K562 (cell line): ENCODE results near the gene KCTD19. TPM values are rescaled to one million over a fixed set of nuclear protein-coding genes. Genes with fewer than 3 reads are reported as not detected.
A peak's percentile ranks its signal among the peaks of the same experiment; 100 is the strongest.

Experiments
- CREM ChIP-seq: IDR thresholded peaks from 2 replicates; pipeline ENCODE4 v1.6.1; 2014; ENCODE audit warnings: antibody characterized with exemption, low read depth
- HDGF ChIP-seq: fragments of 450-650 bp; IDR thresholded peaks from 2 replicates; pipeline ENCODE4 v1.6.1; 2016
- JUND ChIP-seq, 2 experiments: IDR thresholded peaks; 2 replicates in 1 of 2; 3 replicates in 1 of 2; pipeline ENCODE4 v1.6.1; 2011; ENCODE audit warnings: borderline replicate concordance in 2 of 2, low read depth in 2 of 2, low read length in 2 of 2, improper control_type of control experiment in 1 of 2, missing biosample characterization in 1 of 2, missing genetic modification characterization in 1 of 2, missing genetic modification reagents in 1 of 2
- LARP7 ChIP-seq: fragments of 450-650 bp; IDR thresholded peaks from 2 replicates; pipeline ENCODE4 v1.6.1; 2016
- MAFF ChIP-seq: IDR thresholded peaks from 2 replicates; pipeline ENCODE4 v1.6.1; 2012; ENCODE audit warnings: low read length, improper control_type of control experiment
- MAZ ChIP-seq, 2 experiments: fragments of 450-650 bp in 1 of 2; sonication (generic) in 1 of 2; formaldehyde crosslinking; IDR thresholded peaks in 1 of 2; conservative IDR thresholded peaks in 1 of 2; 2 replicates each; pipeline versions ENCODE4 v1.4.0 to v1.5.0; 2020; ENCODE audit warnings: mild to moderate bottlenecking in 1 of 2, missing genetic modification reagents in 1 of 2
- NFE2 ChIP-seq: IDR thresholded peaks from 2 replicates; pipeline ENCODE4 v1.6.1; 2014; ENCODE audit warnings: antibody characterized with exemption, low read depth
- NFIC ChIP-seq: fragments of 450-650 bp; IDR thresholded peaks from 2 replicates; pipeline ENCODE4 v1.6.1; 2017; ENCODE audit warnings: mild to moderate bottlenecking, inconsistent platforms
- NFRKB ChIP-seq: fragments of 450-650 bp; IDR thresholded peaks from 2 replicates; pipeline ENCODE4 v1.6.1; 2016; ENCODE audit warnings: low read depth
- RBFOX2 ChIP-seq: fragments of 200-400 bp; formaldehyde crosslinking; IDR thresholded peaks from 2 replicates; pipeline ENCODE4 v1.6.1; 2017; ENCODE audit warnings: low read depth, mild to moderate bottlenecking, low read length, moderate library complexity
- RFX1 ChIP-seq: fragments of 450-650 bp; IDR thresholded peaks from 2 replicates; pipeline ENCODE4 v1.6.1; 2016; ENCODE audit warnings: mild to moderate bottlenecking, moderate library complexity
- SOX6 ChIP-seq: fragments of 450-650 bp; IDR thresholded peaks from 2 replicates; pipeline ENCODE4 v1.6.1; 2014; ENCODE audit warnings: mild to moderate bottlenecking
- TEAD1 ChIP-seq, 2 experiments: fragments of 450-650 bp in 1 of 2; sonication (generic) in 1 of 2; formaldehyde crosslinking; IDR thresholded peaks; 2 replicates each; pipeline versions ENCODE4 v1.4.0 to v1.8.0; 2020 to 2022; ENCODE audit warnings: mild to moderate bottlenecking in 2 of 2, missing genetic modification reagents in 1 of 2
- U2AF2 ChIP-seq: fragments of 200-400 bp; formaldehyde crosslinking; optimal IDR thresholded peaks from 2 replicates; pipeline ENCODE3; 2017; ENCODE audit warnings: low read depth, mild to moderate bottlenecking, low read length
- ZBTB9 ChIP-seq: fragments of 450-650 bp; formaldehyde crosslinking; IDR thresholded peaks from 2 replicates; pipeline ENCODE4 v1.4.0; 2020; ENCODE audit warnings: mild to moderate bottlenecking, moderate library complexity
- polyA plus RNA-seq, 8 experiments: library from polyadenylated mRNA; depleted of rRNA in 4 of 8; stranded (reverse) in 5 of 8; unstranded in 3 of 8; fragments of >200 nt; fragmentation: Nextera tagmentation in 2 of 8; fragmentation: Illumina TruSeq in 1 of 8; extraction: Ambion mirVana in 2 of 8; extraction: Trizol in 1 of 8; gene quantifications; 2 replicates each; pipeline versions ENCODE4 v1.2.1 to v1.2.3, GENCODE V29; 2011 to 2014; ENCODE audit warnings: inconsistent platforms in 1 of 8, missing spikeins in 1 of 8
- total RNA-seq, 7 experiments: library from RNA; depleted of rRNA in 6 of 7; stranded (reverse); fragments of >200 nt in 6 of 7; fragmentation: Illumina TruSeq in 2 of 7; extraction: Trizol in 2 of 7; gene quantifications; 2 replicates each; pipeline versions ENCODE4 v1.2.1 to v1.2.3, GENCODE V29; 2011 to 2021; ENCODE audit warnings: low replicate concordance in 1 of 7
- TF ChIP-seq, protein P1 (sequence below): fragments of 250-450 bp; sonication (Bioruptor Pico); IDR thresholded peaks from 2 replicates; pipeline ENCODE4 v1.5.0; 2021
- TF ChIP-seq, protein P2 (sequence below): fragments of 250-450 bp; sonication (Bioruptor Pico); IDR thresholded peaks from 2 replicates; pipeline ENCODE4 v1.4.0; 2020
- TF ChIP-seq, protein P3 (sequence below): fragments of 450-650 bp; conservative IDR thresholded peaks from 2 replicates; pipeline ENCODE4 v1.6.1; 2016; ENCODE audit warnings: missing genetic modification characterization, low read depth, mild to moderate bottlenecking, control low read depth, missing compliant biosample characterization
- TF ChIP-seq, protein P4 (sequence below), 2 experiments: IDR thresholded peaks; 2 replicates each; pipeline ENCODE4 v1.6.1; 2012; ENCODE audit warnings: improper control_type of control experiment in 2 of 2, low read depth in 2 of 2, low read length in 2 of 2, borderline replicate concordance in 1 of 2

The KCTD19 gene
- total and polyA plus RNA-seq, 9 of the 15 experiments (the other 6 are each of a cell fraction or from before 2014, with no cell fraction given) = 0.03 to 0.91 (median 0.22) TPM; not detected in 2

- TF ChIP-seq, protein P1, sequence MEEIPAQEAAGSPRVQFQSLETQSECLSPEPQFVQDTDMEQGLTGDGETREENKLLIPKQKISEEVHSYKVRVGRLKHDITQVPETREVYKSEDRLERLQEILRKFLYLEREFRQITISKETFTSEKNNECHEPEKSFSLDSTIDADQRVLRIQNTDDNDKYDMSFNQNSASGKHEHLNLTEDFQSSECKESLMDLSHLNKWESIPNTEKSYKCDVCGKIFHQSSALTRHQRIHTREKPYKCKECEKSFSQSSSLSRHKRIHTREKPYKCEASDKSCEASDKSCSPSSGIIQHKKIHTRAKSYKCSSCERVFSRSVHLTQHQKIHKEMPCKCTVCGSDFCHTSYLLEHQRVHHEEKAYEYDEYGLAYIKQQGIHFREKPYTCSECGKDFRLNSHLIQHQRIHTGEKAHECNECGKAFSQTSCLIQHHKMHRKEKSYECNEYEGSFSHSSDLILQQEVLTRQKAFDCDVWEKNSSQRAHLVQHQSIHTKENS (CRISPR knock-in tag) = no peak
- TF ChIP-seq NFRKB = peak; percentile 36; the same call in 1 of the 2 replicates
- TF ChIP-seq, protein P2, sequence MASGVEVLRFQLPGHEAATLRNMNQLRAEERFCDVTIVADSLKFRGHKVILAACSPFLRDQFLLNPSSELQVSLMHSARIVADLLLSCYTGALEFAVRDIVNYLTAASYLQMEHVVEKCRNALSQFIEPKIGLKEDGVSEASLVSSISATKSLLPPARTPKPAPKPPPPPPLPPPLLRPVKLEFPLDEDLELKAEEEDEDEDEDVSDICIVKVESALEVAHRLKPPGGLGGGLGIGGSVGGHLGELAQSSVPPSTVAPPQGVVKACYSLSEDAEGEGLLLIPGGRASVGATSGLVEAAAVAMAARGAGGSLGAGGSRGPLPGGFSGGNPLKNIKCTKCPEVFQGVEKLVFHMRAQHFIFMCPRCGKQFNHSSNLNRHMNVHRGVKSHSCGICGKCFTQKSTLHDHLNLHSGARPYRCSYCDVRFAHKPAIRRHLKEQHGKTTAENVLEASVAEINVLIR (CRISPR knock-in tag) = no peak
- TF ChIP-seq RFX1 = no peak
- TF ChIP-seq RBFOX2 = peak; percentile 47; the same call in 1 of the 2 replicates
- TF ChIP-seq ZBTB9 (CRISPR knock-in tag) = no peak
- TF ChIP-seq JUND (IDR thresholded peaks at IDR 0.05; ENCODE audit: borderline replicate concordance, low read depth, low read length) = peak; percentile 82
- peak; percentile 37; the same call in 1 of the 3 replicates for TF ChIP-seq JUND (tag; IDR thresholded peaks at IDR 0.05; ENCODE audit: borderline replicate concordance, low read depth, low read length)
- peak; percentile 79 for TF ChIP-seq MAFF
- TF ChIP-seq, protein P3, sequence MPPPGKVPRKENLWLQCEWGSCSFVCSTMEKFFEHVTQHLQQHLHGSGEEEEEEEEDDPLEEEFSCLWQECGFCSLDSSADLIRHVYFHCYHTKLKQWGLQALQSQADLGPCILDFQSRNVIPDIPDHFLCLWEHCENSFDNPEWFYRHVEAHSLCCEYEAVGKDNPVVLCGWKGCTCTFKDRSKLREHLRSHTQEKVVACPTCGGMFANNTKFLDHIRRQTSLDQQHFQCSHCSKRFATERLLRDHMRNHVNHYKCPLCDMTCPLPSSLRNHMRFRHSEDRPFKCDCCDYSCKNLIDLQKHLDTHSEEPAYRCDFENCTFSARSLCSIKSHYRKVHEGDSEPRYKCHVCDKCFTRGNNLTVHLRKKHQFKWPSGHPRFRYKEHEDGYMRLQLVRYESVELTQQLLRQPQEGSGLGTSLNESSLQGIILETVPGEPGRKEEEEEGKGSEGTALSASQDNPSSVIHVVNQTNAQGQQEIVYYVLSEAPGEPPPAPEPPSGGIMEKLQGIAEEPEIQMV = no peak
- TF ChIP-seq LARP7 = no peak
- peak; percentile 36 to 54; a peak in 2 of 4 replicates for TF ChIP-seq MAZ (CRISPR knock-in tag; conservative IDR thresholded peaks at IDR 0.05 in 1 of 2, IDR thresholded peaks at IDR 0.05 in 1 of 2)
- peak; percentile 44; the same call in 1 of the 2 replicates for TF ChIP-seq SOX6
- peak; percentile 46; the same call in 1 of the 2 replicates for TF ChIP-seq CREM
- peak; percentile 98 for TF ChIP-seq NFE2
- peak in 1 of 2 experiments; percentile 82; a peak in 1 of 4 replicates for TF ChIP-seq TEAD1 (CRISPR knock-in tag; IDR thresholded peaks at IDR 0.05)
- peak; percentile 46; the same call in 1 of the 2 replicates for TF ChIP-seq HDGF
- TF ChIP-seq NFIC = 0 out of 2 replicates have a peak, but pooled peaks have one; percentile 13
- TF ChIP-seq, protein P4, sequence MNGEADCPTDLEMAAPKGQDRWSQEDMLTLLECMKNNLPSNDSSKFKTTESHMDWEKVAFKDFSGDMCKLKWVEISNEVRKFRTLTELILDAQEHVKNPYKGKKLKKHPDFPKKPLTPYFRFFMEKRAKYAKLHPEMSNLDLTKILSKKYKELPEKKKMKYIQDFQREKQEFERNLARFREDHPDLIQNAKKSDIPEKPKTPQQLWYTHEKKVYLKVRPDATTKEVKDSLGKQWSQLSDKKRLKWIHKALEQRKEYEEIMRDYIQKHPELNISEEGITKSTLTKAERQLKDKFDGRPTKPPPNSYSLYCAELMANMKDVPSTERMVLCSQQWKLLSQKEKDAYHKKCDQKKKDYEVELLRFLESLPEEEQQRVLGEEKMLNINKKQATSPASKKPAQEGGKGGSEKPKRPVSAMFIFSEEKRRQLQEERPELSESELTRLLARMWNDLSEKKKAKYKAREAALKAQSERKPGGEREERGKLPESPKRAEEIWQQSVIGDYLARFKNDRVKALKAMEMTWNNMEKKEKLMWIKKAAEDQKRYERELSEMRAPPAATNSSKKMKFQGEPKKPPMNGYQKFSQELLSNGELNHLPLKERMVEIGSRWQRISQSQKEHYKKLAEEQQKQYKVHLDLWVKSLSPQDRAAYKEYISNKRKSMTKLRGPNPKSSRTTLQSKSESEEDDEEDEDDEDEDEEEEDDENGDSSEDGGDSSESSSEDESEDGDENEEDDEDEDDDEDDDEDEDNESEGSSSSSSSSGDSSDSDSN (IDR thresholded peaks at IDR 0.05; ENCODE audit: borderline replicate concordance in 1 of 2, low read depth in 2 of 2, low read length in 2 of 2) = peak in 1 of 2 experiments; percentile 31; a peak in 1 of 4 replicates
- no peak for TF ChIP-seq U2AF2
These were observed 85.3 kb downstream of the KCTD19 start (continued) for GRCh38 chr16:67241008-67241900.
